K562 (cell line): ENCODE results near the gene PRR35. TPM values are rescaled to one million over a fixed set of nuclear protein-coding genes. Genes with fewer than 3 reads are reported as not detected.
A peak's percentile ranks its signal among the peaks of the same experiment; 100 is the strongest.

Experiments
- ATAC-seq: fragments of 200-7000 bp; cut with Tn5 transposase; 3 replicates; pipeline ENCODE4 v1.9.1; 2020; ENCODE audit warnings: moderate library complexity
- BruUV-seq: library from RNA; stranded (reverse); fragments of 400-500 nt; replicated peaks from 2 replicates; lab custom pipeline; 2021; lab: Mats Ljungman, UMichigan
- CTCF ChIA-PET: fragments of 300-600 bp; formaldehyde crosslinking; extraction: SDS; loops from one replicate; lab custom pipeline; 2021; ENCODE audit warnings: low intra/inter-chr PET ratio; lab: Yijun Ruan, JAX
- POLR2A ChIA-PET: fragments of 300-600, 350-650 bp; sonication (Branson Sonifier 250); formaldehyde crosslinking; extraction: SDS; loops from one replicate; lab custom pipeline; 2021; ENCODE audit warnings: antibody characterized with exemption, inconsistent platforms; lab: Yijun Ruan, JAX
- DNase-seq, 4 experiments: peaks; one replicate each; pipeline versions ENCODE4 v3.0.0 to v3.0.0-alpha.2; 2011 to 2018; ENCODE audit warnings: low spot score in 3 of 4, mixed read lengths in 3 of 4; ENCODE audit errors: extremely low read depth in 1 of 4
- FAIRE-seq: peaks from 2 replicates; lab custom pipeline; 2011; peaks lifted over from hg19 to GRCh38; lab: Jason Lieb, UNC
- H2AFZ ChIP-seq: 2 replicates; pipeline ENCODE4 v1.6.0; 2011; ENCODE audit warnings: low read depth, low read length, control low read depth, inconsistent platforms
- H3K27ac ChIP-seq: fragments of 200-600 bp; 3 replicates; pipeline ENCODE4 v1.8.0; 2011; ENCODE audit warnings: low read depth, mild to moderate bottlenecking, control low read depth, inconsistent platforms, low read length, moderate library complexity, mixed read lengths; ENCODE audit errors: extremely low read depth
- H3K27me3 ChIP-seq, 2 experiments: fragments of 300-600 bp in 1 of 2; 2 replicates in 1 of 2; 3 replicates in 1 of 2; pipeline versions ENCODE4 v1.6.0 to v1.8.0; 2011; ENCODE audit warnings: inconsistent platforms in 2 of 2, low read length in 2 of 2, mild to moderate bottlenecking in 1 of 2, mixed read lengths in 1 of 2, moderate library complexity in 1 of 2; ENCODE audit not compliant: control insufficient read depth in 2 of 2, insufficient read depth in 2 of 2
- H3K36me3 ChIP-seq: fragments of 300-600 bp; 3 replicates; pipeline ENCODE4 v1.8.0; 2011; ENCODE audit warnings: mild to moderate bottlenecking, low read length, inconsistent platforms; ENCODE audit not compliant: control insufficient read depth, insufficient read depth
- H3K4me1 ChIP-seq, 2 experiments: fragments of 200-600 bp in 1 of 2; replicated peaks in 1 of 2; 2 replicates in 1 of 2; 3 replicates in 1 of 2; pipeline versions ENCODE4 v1.5.1 to v1.8.0; 2011; ENCODE audit warnings: inconsistent platforms in 2 of 2, low read length in 2 of 2, mild to moderate bottlenecking in 1 of 2, mixed read lengths in 1 of 2, moderate library complexity in 1 of 2; ENCODE audit not compliant: control insufficient read depth in 2 of 2, insufficient read depth in 2 of 2
- H3K4me2 ChIP-seq: 2 replicates; pipeline ENCODE4 v1.6.1; 2011; ENCODE audit warnings: low read length, control low read depth, inconsistent platforms, mixed read lengths; ENCODE audit not compliant: insufficient read depth
- H3K4me3 ChIP-seq: fragments of 200-600 bp; sonication (generic), shearing (Covaris generic); 2 replicates; pipeline ENCODE4 v1.5.1; 2016; ENCODE audit warnings: control low read depth, inconsistent platforms
- H3K79me2 ChIP-seq: fragments of 200-600 bp; 3 replicates; pipeline ENCODE4 v1.8.0; 2011; ENCODE audit warnings: low read length, inconsistent platforms; ENCODE audit not compliant: control insufficient read depth, insufficient read depth
- H3K9ac ChIP-seq, 2 experiments: 2 replicates each; pipeline versions ENCODE4 v1.6.0 to v1.6.1; 2011; ENCODE audit warnings: low read depth in 2 of 2, low read length in 2 of 2, control low read depth in 1 of 2, inconsistent platforms in 1 of 2, mild to moderate bottlenecking in 1 of 2, mixed read lengths in 1 of 2; ENCODE audit not compliant: insufficient read depth in 1 of 2
- H3K9me1 ChIP-seq: one replicate; pipeline ENCODE4 v1.6.0; 2011; ENCODE audit warnings: inconsistent platforms, mild to moderate bottlenecking, low read length, moderate library complexity; ENCODE audit not compliant: control insufficient read depth, insufficient read depth
- H3K9me3 ChIP-seq: replicated peaks from 2 replicates; pipeline ENCODE4 v1.5.1; 2011; ENCODE audit warnings: low read depth, low read length, inconsistent platforms; ENCODE audit not compliant: control insufficient read depth, insufficient read depth
- H4K20me1 ChIP-seq: replicated peaks from 2 replicates; pipeline ENCODE4 v1.6.1; 2011; ENCODE audit warnings: low read length, inconsistent platforms, mixed read lengths; ENCODE audit not compliant: control insufficient read depth, insufficient read depth
- ARID2 ChIP-seq: fragments of 450-650 bp; IDR thresholded peaks from 2 replicates; pipeline ENCODE4 v1.6.1; 2017; ENCODE audit warnings: antibody characterized with exemption, mild to moderate bottlenecking
- BCOR ChIP-seq: fragments of 450-650 bp; IDR thresholded peaks from 2 replicates; pipeline ENCODE4 v1.6.1; 2016
- BMI1 ChIP-seq: fragments of 150-350 bp; IDR thresholded peaks from 2 replicates; pipeline ENCODE4 v1.6.1; 2014; ENCODE audit warnings: low read length
- E2F3 ChIP-seq: fragments of 250-450 bp; sonication (Bioruptor Pico); IDR thresholded peaks from 2 replicates; pipeline ENCODE4 v1.4.0; 2020; ENCODE audit warnings: mild to moderate bottlenecking
- EP300 ChIP-seq: IDR thresholded peaks from 2 replicates; pipeline ENCODE4 v1.6.1; 2012; ENCODE audit warnings: low read length, improper control_type of control experiment
- ETS2 ChIP-seq: IDR thresholded peaks from 2 replicates; pipeline ENCODE4 v1.6.1; 2016; ENCODE audit warnings: borderline replicate concordance, missing genetic modification characterization, mild to moderate bottlenecking, moderate library complexity, missing compliant biosample characterization; ENCODE audit not compliant: poor library complexity, severe bottlenecking
- FOXA1 ChIP-seq: fragments of 450-650 bp; IDR thresholded peaks from 2 replicates; pipeline ENCODE4 v1.6.1; 2016; ENCODE audit warnings: mild to moderate bottlenecking, borderline replicate concordance
- GABPA ChIP-seq: fragments of 200-800 bp; sonication (Bioruptor generic); conservative IDR thresholded peaks from 2 replicates; pipeline ENCODE4 v1.6.1; 2016; ENCODE audit warnings: low read depth, missing genetic modification characterization, missing compliant biosample characterization
- NBN ChIP-seq: fragments of 450-650 bp; IDR thresholded peaks from 2 replicates; pipeline ENCODE4 v1.6.1; 2016; ENCODE audit warnings: low read depth, mild to moderate bottlenecking
- NRF1 ChIP-seq, 2 experiments: fragments of 450-650 bp; IDR thresholded peaks in 1 of 2; conservative IDR thresholded peaks in 1 of 2; 2 replicates each; pipeline ENCODE4 v1.6.1; 2014; ENCODE audit warnings: mild to moderate bottlenecking in 2 of 2
- RBM34 ChIP-seq: fragments of 200-400 bp; formaldehyde crosslinking; IDR thresholded peaks from 2 replicates; pipeline ENCODE4 v1.6.1; 2018; ENCODE audit warnings: low read length, borderline replicate concordance; ENCODE audit not compliant: insufficient read depth
- SRSF3 ChIP-seq: fragments of 200-400 bp; formaldehyde crosslinking; IDR thresholded peaks from 2 replicates; pipeline ENCODE4 v1.6.1; 2016; ENCODE audit warnings: mild to moderate bottlenecking, low read length, moderate library complexity; ENCODE audit not compliant: insufficient read depth
- TCF7L2 ChIP-seq: fragments of 150-350 bp; IDR thresholded peaks from 2 replicates; pipeline ENCODE4 v1.6.1; 2016; ENCODE audit warnings: low read depth, mild to moderate bottlenecking, low read length, moderate library complexity
- TRIM25 ChIP-seq: fragments of 450-650 bp; IDR thresholded peaks from 2 replicates; pipeline ENCODE4 v1.7.0; 2016; ENCODE audit warnings: borderline replicate concordance
- USF1 ChIP-seq: sonication (generic); formaldehyde crosslinking; IDR thresholded peaks from 2 replicates; pipeline ENCODE4 v1.9.0; 2022; ENCODE audit warnings: mild to moderate bottlenecking, missing genetic modification reagents
- ZBTB49 ChIP-seq: sonication (generic); formaldehyde crosslinking; IDR thresholded peaks from 2 replicates; pipeline ENCODE4 v1.8.0; 2022; ENCODE audit warnings: missing genetic modification reagents, mild to moderate bottlenecking, borderline replicate concordance
- ZNF224 ChIP-seq: sonication (generic); formaldehyde crosslinking; IDR thresholded peaks from 2 replicates; pipeline ENCODE4 v1.8.0; 2022; ENCODE audit warnings: mild to moderate bottlenecking, missing genetic modification reagents
- WGBS: fragments of 100-300 bp; shearing (Covaris generic); methylation state at CpG from one replicate; pipeline ENCODE4 v1.1.6; 2016; ENCODE audit warnings: low coverage, mixed read lengths; ENCODE audit not compliant: insufficient coverage; ENCODE audit errors: missing lambda C conversion rate; 5-methylcytosine and 5-hydroxymethylcytosine counted together
- in situ Hi-C: fragments of 300-500 bp; cut with MboI; formaldehyde crosslinking; loops from 4 replicates; pipeline ENCODE4 v1.15.0; 2018; ENCODE audit warnings: inconsistent platforms, mixed read lengths
- intact Hi-C: fragments of 100-400 bp; cut with micrococcal nuclease; formaldehyde crosslinking; loops from 2 replicates; pipeline ENCODE4 v1.14.2; 2022
- polyA plus RNA-seq, 8 experiments: library from polyadenylated mRNA; depleted of rRNA in 4 of 8; stranded (reverse) in 5 of 8; unstranded in 3 of 8; fragments of >200 nt; fragmentation: Nextera tagmentation in 2 of 8; fragmentation: Illumina TruSeq in 1 of 8; extraction: Ambion mirVana in 2 of 8; extraction: Trizol in 1 of 8; gene quantifications; 2 replicates each; pipeline versions ENCODE4 v1.2.1 to v1.2.3, GENCODE V29; 2011 to 2014; ENCODE audit warnings: inconsistent platforms in 1 of 8, missing spikeins in 1 of 8
- total RNA-seq, 7 experiments: library from RNA; depleted of rRNA in 6 of 7; stranded (reverse); fragments of >200 nt in 6 of 7; fragmentation: Illumina TruSeq in 2 of 7; extraction: Trizol in 2 of 7; gene quantifications; 2 replicates each; pipeline versions ENCODE4 v1.2.1 to v1.2.3, GENCODE V29; 2011 to 2021; ENCODE audit warnings: low replicate concordance in 1 of 7

Gene PRR35
- total and polyA plus RNA-seq, 9 of the 15 experiments (the other 6 are each of a cell fraction or from before 2014, with no cell fraction given) = 0.17 to 0.45 (median 0.21) TPM; not detected in 5

- in situ Hi-C loops = no loop called here
- no peak for TF ChIP-seq TRIM25
- TF ChIP-seq BCOR = no peak
- TF ChIP-seq BMI1 = no peak
- TF ChIP-seq ZBTB49 (CRISPR knock-in tag) = no peak
- no peak for TF ChIP-seq TCF7L2
- TF ChIP-seq NRF1 (conservative IDR thresholded peaks at IDR 0.05 in 1 of 2, IDR thresholded peaks at IDR 0.05 in 1 of 2) = no peak; a peak in 1 of 4 replicates
- peak; percentile 9; the same call in 1 of the 2 replicates for TF ChIP-seq ARID2
- peak; percentile 46 for TF ChIP-seq USF1 (CRISPR knock-in tag)
- TF ChIP-seq ZNF224 (CRISPR knock-in tag) = no peak
- no peak for TF ChIP-seq ETS2
- no peak for TF ChIP-seq EP300
- TF ChIP-seq SRSF3 = no peak
- TF ChIP-seq NBN = no peak
- no peak for TF ChIP-seq E2F3 (CRISPR knock-in tag)
- no peak for TF ChIP-seq GABPA (tag)
- no peak for TF ChIP-seq FOXA1
- no peak for TF ChIP-seq RBM34
Measured at GRCh38 chr16:561957-562938, 2.1 kb downstream of the PRR35 start.

More at GRCh38 chr16:561957-562938, 2.1 kb downstream of the PRR35 start:
- no TSS peak for BruUV-seq
- no peak overlapping the region for H3K4me3 ChIP-seq
- ChIA-PET POLR2A (interaction anchor here (0.6 kb wide), 2 partner anchors 119 to 166 kb away, joined by 3 read pairs; no protein-coding TSS in a partner anchor), CTCF (no interaction called here)
- H4K20me1 ChIP-seq = no peaks in the 10 kb centered on the region
- no peaks in the 10 kb centered on the region for H3K36me3 ChIP-seq
- no peaks in the 10 kb centered on the region for H3K9me1 ChIP-seq
- H3K4me2 ChIP-seq = no peak overlapping the region
- 41% methylated on average over 34 of the region's 43 CpGs for WGBS
- peaks cover 3 to 17% of the 10 kb centered on the region in 2 experiments; a peak in 4 of 5 replicates for H3K27me3 ChIP-seq
- H3K9me3 ChIP-seq = no peaks in the 10 kb centered on the region
- intact Hi-C loops = no loop called here
- H3K9ac ChIP-seq = peak overlapping the region in 1 of 2 experiments; percentile 58; a peak in 1 of 4 replicates
- peaks cover 20 to 96% of the 10 kb centered on the region in 2 experiments for H3K4me1 ChIP-seq
- 0 out of 3 replicates have a peak, but pooled peaks cover 1% of the 10 kb centered on the region for H3K79me2 ChIP-seq
- FAIRE-seq (peak; percentile 86), DNase-seq (no peak), ATAC-seq (no peak)
- no peak overlapping the region for H2AFZ ChIP-seq
- no peak overlapping the region for H3K27ac ChIP-seq
